ENCODE results near the gene ARHGAP4. TPM values are rescaled to one million over a fixed set of nuclear protein-coding genes. Genes with fewer than 3 reads are reported as not detected.

Gene ARHGAP4
- total RNA-seq, 3 donors from 2014 or later (not counting 1 experiment from before 2014, with no cell fraction given) = 352 to 398 (median 384) TPM

DNA sequence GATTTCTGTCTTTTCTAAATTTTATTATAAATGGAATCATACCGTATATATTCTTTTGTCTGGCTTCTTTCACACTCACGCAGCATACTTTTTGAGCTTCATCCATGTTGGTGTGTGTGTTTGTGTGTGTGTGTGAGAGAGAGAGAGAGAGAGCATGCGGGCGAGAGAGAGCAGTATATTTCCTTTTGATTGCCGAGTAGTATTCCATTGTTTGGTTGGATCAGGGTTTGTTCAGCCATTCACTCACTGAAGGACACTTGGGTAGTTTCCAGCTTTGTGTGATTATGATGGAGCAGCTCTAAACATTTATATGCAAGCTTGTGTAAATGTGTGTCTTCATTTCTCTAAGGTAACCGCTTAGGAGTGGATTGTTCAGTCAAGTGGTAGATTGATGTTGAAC lies 36.9 kb downstream of the ARHGAP4 start:
- H3K27ac ChIP-seq (ENCODE audit: low read length) = no peak overlapping the region
- Mint-ChIP-seq H3K4me1 (no peaks in the 10 kb centered on the region), H3K36me3 (no peaks in the 10 kb centered on the region), H3K27ac (no peak overlapping the region), H3K27me3 (ENCODE audit: low read depth in 2 of 2) (peaks cover 17 to 38% of the 10 kb centered on the region in 2 donors), H3K9me3 (no peaks in the 10 kb centered on the region), H3K4me3 (no peak overlapping the region)
- no peaks in the 10 kb centered on the region for H3K36me3 ChIP-seq (ENCODE audit: control insufficient read depth, insufficient read depth, low read length)
- no peak for ATAC-seq
- TF ChIP-seq, protein P1, sequence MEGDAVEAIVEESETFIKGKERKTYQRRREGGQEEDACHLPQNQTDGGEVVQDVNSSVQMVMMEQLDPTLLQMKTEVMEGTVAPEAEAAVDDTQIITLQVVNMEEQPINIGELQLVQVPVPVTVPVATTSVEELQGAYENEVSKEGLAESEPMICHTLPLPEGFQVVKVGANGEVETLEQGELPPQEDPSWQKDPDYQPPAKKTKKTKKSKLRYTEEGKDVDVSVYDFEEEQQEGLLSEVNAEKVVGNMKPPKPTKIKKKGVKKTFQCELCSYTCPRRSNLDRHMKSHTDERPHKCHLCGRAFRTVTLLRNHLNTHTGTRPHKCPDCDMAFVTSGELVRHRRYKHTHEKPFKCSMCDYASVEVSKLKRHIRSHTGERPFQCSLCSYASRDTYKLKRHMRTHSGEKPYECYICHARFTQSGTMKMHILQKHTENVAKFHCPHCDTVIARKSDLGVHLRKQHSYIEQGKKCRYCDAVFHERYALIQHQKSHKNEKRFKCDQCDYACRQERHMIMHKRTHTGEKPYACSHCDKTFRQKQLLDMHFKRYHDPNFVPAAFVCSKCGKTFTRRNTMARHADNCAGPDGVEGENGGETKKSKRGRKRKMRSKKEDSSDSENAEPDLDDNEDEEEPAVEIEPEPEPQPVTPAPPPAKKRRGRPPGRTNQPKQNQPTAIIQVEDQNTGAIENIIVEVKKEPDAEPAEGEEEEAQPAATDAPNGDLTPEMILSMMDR (IDR thresholded peaks at IDR 0.05) = no peak
- 93% methylated on average over 5 of the region's 6 CpGs for WGBS (ENCODE audit: insufficient coverage)
- peaks cover 19% of the 10 kb centered on the region for H3K27me3 ChIP-seq (ENCODE audit: control insufficient read depth, insufficient read depth, low read length)
- no peak for DNase-seq
- intact Hi-C loops (cut with micrococcal nuclease) = no loop called here
- H3K9me3 ChIP-seq (ENCODE audit: control insufficient read depth, insufficient read depth, low read length) = no peaks in the 10 kb centered on the region
- peaks cover 15% of the 10 kb centered on the region for H3K4me1 ChIP-seq (ENCODE audit: control insufficient read depth, insufficient read depth, low read length)
- no peak overlapping the region for H3K4me3 ChIP-seq (ENCODE audit: low read length)

DNA sequence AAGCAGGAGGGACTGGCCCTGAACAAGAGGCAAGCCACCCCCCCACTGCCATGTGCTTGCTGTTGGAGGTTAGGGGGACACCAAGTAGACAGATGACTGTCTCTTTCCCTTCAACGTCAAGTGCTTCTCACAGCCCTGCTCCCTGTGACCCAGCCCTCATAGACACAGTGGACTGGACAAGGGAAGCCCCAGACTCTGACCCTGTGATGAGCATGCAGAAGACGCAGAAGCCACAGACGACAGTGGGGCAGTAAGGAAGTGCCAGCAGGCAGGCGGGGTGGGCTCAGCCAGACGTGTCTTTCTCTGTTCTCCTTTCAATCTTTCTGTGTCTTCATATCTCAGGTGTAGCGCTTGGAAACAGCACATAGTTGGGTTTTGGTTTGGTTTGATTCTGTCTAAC lies 37.7 kb downstream of the ARHGAP4 start:
- Mint-ChIP-seq H3K4me3 (no peak overlapping the region), H3K27ac (no peak overlapping the region), H3K9me3 (no peaks in the 10 kb centered on the region), H3K4me1 (no peaks in the 10 kb centered on the region), H3K27me3 (ENCODE audit: low read depth in 2 of 2) (peaks cover 17 to 41% of the 10 kb centered on the region in 2 donors), H3K36me3 (no peaks in the 10 kb centered on the region)
- DNase-seq (no peak), ATAC-seq (peak in 1 of 3 donors; percentile 35)
- peaks cover 19% of the 10 kb centered on the region for H3K27me3 ChIP-seq (ENCODE audit: control insufficient read depth, insufficient read depth, low read length)
- no peak overlapping the region for H3K4me3 ChIP-seq (ENCODE audit: low read length)
- H3K36me3 ChIP-seq (ENCODE audit: control insufficient read depth, insufficient read depth, low read length) = no peaks in the 10 kb centered on the region
- intact Hi-C loops (cut with micrococcal nuclease) = no loop called here
- WGBS (ENCODE audit: insufficient coverage) = 34% methylated on average over 6 of the region's 6 CpGs
- peaks cover 15% of the 10 kb centered on the region for H3K4me1 ChIP-seq (ENCODE audit: control insufficient read depth, insufficient read depth, low read length)
- no peaks in the 10 kb centered on the region for H3K9me3 ChIP-seq (ENCODE audit: control insufficient read depth, insufficient read depth, low read length)
- TF ChIP-seq, protein P1 (IDR thresholded peaks at IDR 0.05) = no peak
- H3K27ac ChIP-seq (ENCODE audit: low read length) = no peak overlapping the region

DNA sequence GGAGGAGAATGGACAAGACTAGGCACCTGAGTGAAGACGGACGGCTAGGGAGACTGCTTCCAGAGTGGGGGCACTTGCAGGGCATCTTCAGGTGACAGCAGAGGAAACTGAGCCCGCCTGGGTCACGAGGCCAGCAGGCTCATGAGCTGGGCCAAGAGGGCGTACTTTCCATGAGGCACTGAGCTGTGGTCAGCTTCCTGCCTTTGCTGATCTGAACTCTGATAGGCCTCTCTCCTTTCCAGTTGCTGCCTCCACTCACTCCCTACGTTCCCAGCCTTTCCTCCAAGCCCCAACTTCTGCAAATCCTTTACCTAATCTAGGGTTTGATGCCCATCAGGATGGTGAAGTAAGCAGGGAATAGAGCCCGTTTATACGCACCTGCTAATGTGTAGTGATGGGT lies 38.7 kb downstream of the ARHGAP4 start:
- ATAC-seq (no peak), DNase-seq (no peak)
- no peaks in the 10 kb centered on the region for H3K36me3 Mint-ChIP-seq
- Histone ChIP-seq H3K27ac (ENCODE audit: low read length) (no peak overlapping the region), H3K27me3 (ENCODE audit: control insufficient read depth, insufficient read depth, low read length) (peaks cover 19% of the 10 kb centered on the region), H3K4me1 (ENCODE audit: control insufficient read depth, insufficient read depth, low read length) (peaks cover 15% of the 10 kb centered on the region), H3K9me3 (ENCODE audit: control insufficient read depth, insufficient read depth, low read length) (no peaks in the 10 kb centered on the region), H3K4me3 (ENCODE audit: low read length) (no peak overlapping the region), H3K36me3 (ENCODE audit: control insufficient read depth, insufficient read depth, low read length) (no peaks in the 10 kb centered on the region)
- H3K4me1 Mint-ChIP-seq = no peaks in the 10 kb centered on the region
- TF ChIP-seq, protein P1 (IDR thresholded peaks at IDR 0.05) = no peak
- intact Hi-C loops (cut with micrococcal nuclease) = no loop called here
- H3K27me3 Mint-ChIP-seq (ENCODE audit: low read depth in 2 of 2) = peaks cover 16 to 35% of the 10 kb centered on the region in 2 donors
- H3K4me3 Mint-ChIP-seq = peak overlapping the region; percentile 55
- no peak overlapping the region for H3K27ac Mint-ChIP-seq
- H3K9me3 Mint-ChIP-seq = no peaks in the 10 kb centered on the region
- 79% methylated on average over 7 of the region's 8 CpGs for WGBS (ENCODE audit: insufficient coverage)

DNA sequence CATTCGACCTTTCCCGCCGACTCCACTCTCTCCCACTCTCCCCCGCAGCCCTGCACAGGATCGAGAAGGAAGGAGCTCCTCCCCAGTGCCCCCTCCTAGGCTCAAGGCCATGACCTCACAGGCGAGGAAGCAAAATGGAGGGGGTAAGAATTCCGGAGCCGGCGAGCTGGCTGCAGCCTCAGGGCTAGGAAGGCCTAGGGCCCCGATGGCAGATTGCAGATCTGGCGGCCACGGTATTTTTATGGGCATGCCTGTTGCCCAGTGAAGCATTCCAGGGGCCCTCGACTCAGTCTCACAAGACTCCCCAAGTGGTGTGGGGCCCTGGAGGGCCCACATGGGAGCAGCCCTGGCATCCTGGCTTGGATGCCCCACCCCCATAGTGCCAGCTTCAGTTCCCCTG lies 39.1 kb downstream of the ARHGAP4 start:
- no peak for ATAC-seq
- TF ChIP-seq, protein P1 (IDR thresholded peaks at IDR 0.05) = no peak
- H3K27ac Mint-ChIP-seq = no peak overlapping the region
- DNase-seq = no peak
- peaks cover 18 to 30% of the 10 kb centered on the region in 2 donors for H3K27me3 Mint-ChIP-seq (ENCODE audit: low read depth in 2 of 2)
- H3K36me3 ChIP-seq (ENCODE audit: control insufficient read depth, insufficient read depth, low read length) = no peaks in the 10 kb centered on the region
- intact Hi-C loops (cut with micrococcal nuclease) = no loop called here
- H3K4me3 Mint-ChIP-seq = peak overlapping the region; percentile 35
- no peaks in the 10 kb centered on the region for H3K9me3 Mint-ChIP-seq
- H3K9me3 ChIP-seq (ENCODE audit: control insufficient read depth, insufficient read depth, low read length) = no peaks in the 10 kb centered on the region
- WGBS (ENCODE audit: insufficient coverage) = 52% methylated on average over 10 of the region's 13 CpGs
- H3K27ac ChIP-seq (ENCODE audit: low read length) = no peak overlapping the region
- H3K36me3 Mint-ChIP-seq = no peaks in the 10 kb centered on the region
- no peaks in the 10 kb centered on the region for H3K4me1 Mint-ChIP-seq
- peaks cover 15% of the 10 kb centered on the region for H3K4me1 ChIP-seq (ENCODE audit: control insufficient read depth, insufficient read depth, low read length)
- H3K4me3 ChIP-seq (ENCODE audit: low read length) = no peak overlapping the region
- H3K27me3 ChIP-seq (ENCODE audit: control insufficient read depth, insufficient read depth, low read length) = peaks cover 19% of the 10 kb centered on the region
